HFFc6 (cell line): ENCODE results near the gene LANCL1. TPM values are rescaled to one million over a fixed set of nuclear protein-coding genes. Genes with fewer than 3 reads are reported as not detected.

Experiments used
- DNase-seq: peaks from one replicate; pipeline ENCODE4 v3.0.0-alpha.2; 2018
- H3K27ac Mint-ChIP-seq: 2 replicates; pipeline ENCODE4 v1.8.0; 2020; ENCODE audit warnings: mild to moderate bottlenecking, mixed read lengths
- H3K27me3 Mint-ChIP-seq: 2 replicates; pipeline ENCODE4 v1.8.0; 2021; ENCODE audit warnings: mild to moderate bottlenecking, moderate library complexity, mixed read lengths; ENCODE audit not compliant: insufficient read depth
- H3K36me3 Mint-ChIP-seq: 2 replicates; pipeline ENCODE4 v1.8.0; 2021; ENCODE audit warnings: low read depth, mixed read lengths
- H3K4me1 Mint-ChIP-seq: 2 replicates; pipeline ENCODE4 v1.8.0; 2020; ENCODE audit warnings: low read depth, mixed read lengths
- H3K4me3 Mint-ChIP-seq: 2 replicates; pipeline ENCODE4 v1.8.0; 2020; ENCODE audit warnings: mild to moderate bottlenecking, moderate library complexity, mixed read lengths
- H3K9me3 Mint-ChIP-seq: 2 replicates; pipeline ENCODE4 v1.8.0; 2020; ENCODE audit warnings: mild to moderate bottlenecking, mixed read lengths
- CTCF ChIP-seq: fragments of 200-600 bp; sonication (generic); IDR thresholded peaks from 2 replicates; pipeline ENCODE4 v1.5.0; 2021; ENCODE audit warnings: antibody characterized with exemption, mild to moderate bottlenecking
- total RNA-seq, 6 experiments: library from RNA; stranded (reverse); fragmentation: NEBNext Ultra II Directional; extraction: Animal tissue kit (Norgen Biotek cat#: 25700); gene quantifications; 2 replicates in 1 of 6; 3 replicates in 5 of 6; pipeline ENCODE4 v1.2.3, GENCODE V29; 2021

The LANCL1 gene
- total RNA-seq, 6 experiments from 2014 or later, result 36.4 to 54.5 (median 43.8) TPM

GRCh38 chr2:210496512-210496911 is 20.0 kb upstream of the LANCL1 start:
- no peak overlapping the region for H3K4me3 Mint-ChIP-seq
- no peaks in the 10 kb centered on the region for H3K4me1 Mint-ChIP-seq
- H3K9me3 Mint-ChIP-seq, result no peaks in the 10 kb centered on the region
- H3K27me3 Mint-ChIP-seq, result peaks cover 1% of the 10 kb centered on the region; the same call in 1 of the 2 replicates
- no peaks in the 10 kb centered on the region for H3K36me3 Mint-ChIP-seq
- no peak overlapping the region for H3K27ac Mint-ChIP-seq
- DNase-seq, result no peak
- no peak for TF ChIP-seq CTCF

- Mint-ChIP-seq H3K9me3 (no peaks in the 10 kb centered on the region), H3K4me1 (no peaks in the 10 kb centered on the region), H3K36me3 (no peaks in the 10 kb centered on the region), H3K27ac (no peak overlapping the region), H3K27me3 (peaks cover 1% of the 10 kb centered on the region; the same call in 1 of the 2 replicates), H3K4me3 (no peak overlapping the region)
- no peak for TF ChIP-seq CTCF
- no peak for DNase-seq
These were observed 17.0 kb upstream of the LANCL1 start for GRCh38 chr2:210493528-210493927.

GRCh38 chr2:210481601-210482175 is 5.1 kb upstream of the LANCL1 start:
- DNase-seq, result no peak
- Mint-ChIP-seq H3K27me3 (no peaks in the 10 kb centered on the region; the same call in none of the 2 replicates), H3K27ac (no peak overlapping the region), H3K4me3 (no peak overlapping the region), H3K36me3 (no peaks in the 10 kb centered on the region), H3K9me3 (no peaks in the 10 kb centered on the region), H3K4me1 (peaks cover 18% of the 10 kb centered on the region)
- TF ChIP-seq CTCF, result no peak

DNA sequence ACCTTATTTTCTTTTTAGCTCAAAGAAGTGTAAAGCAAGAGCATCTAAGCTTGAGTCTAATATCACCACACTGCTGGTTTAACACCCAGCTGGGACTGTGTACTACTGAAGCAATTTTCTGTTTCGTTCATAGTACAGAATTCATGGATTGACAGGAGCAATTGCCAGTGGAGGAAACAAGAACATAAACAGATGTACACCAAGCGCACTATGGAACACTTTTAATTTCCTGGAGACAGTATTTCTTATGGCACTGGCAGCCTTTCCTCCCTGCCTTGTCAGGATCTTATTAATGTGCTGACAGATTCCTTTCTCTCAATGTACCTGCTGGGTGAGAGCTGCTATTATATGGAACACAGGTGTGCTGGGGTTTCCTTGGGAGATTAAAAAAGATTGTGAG is 4.2 kb upstream of the LANCL1 start:
- H3K9me3 Mint-ChIP-seq, result no peaks in the 10 kb centered on the region
- TF ChIP-seq CTCF, result no peak
- H3K27ac Mint-ChIP-seq, result no peak overlapping the region
- H3K27me3 Mint-ChIP-seq, result no peaks in the 10 kb centered on the region; the same call in none of the 2 replicates
- no peak overlapping the region for H3K4me3 Mint-ChIP-seq
- H3K4me1 Mint-ChIP-seq, result peaks cover 21% of the 10 kb centered on the region
- DNase-seq, result no peak
- H3K36me3 Mint-ChIP-seq, result no peaks in the 10 kb centered on the region

DNA sequence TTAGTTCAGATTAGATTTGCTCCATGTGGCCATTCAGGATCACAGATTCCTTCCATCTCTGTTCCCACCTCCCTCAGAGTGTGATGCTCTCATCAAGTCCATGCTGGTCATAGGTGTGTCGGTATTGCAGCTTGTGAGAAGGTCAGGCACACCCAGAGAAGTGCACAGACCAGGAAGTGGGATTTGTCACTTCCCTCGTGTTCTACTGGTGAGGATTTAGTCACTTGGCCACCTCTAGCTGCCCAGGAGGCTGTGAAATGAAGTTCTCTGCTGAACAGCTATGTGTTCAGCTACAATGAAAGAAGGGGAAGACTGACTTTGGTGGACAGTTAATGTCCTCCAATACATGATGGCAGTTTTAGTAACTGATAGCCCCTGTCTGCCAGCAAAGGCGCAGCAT is 3.5 kb upstream of the LANCL1 start:
- Mint-ChIP-seq H3K9me3 (no peaks in the 10 kb centered on the region), H3K36me3 (no peaks in the 10 kb centered on the region), H3K4me1 (peaks cover 28% of the 10 kb centered on the region), H3K27ac (no peak overlapping the region), H3K4me3 (no peak overlapping the region), H3K27me3 (no peaks in the 10 kb centered on the region; the same call in none of the 2 replicates)
- TF ChIP-seq CTCF, result no peak
- no peak for DNase-seq

GRCh38 chr2:210478661-210479060 is 2.1 kb upstream of the LANCL1 start:
- peaks cover 32% of the 10 kb centered on the region for H3K4me1 Mint-ChIP-seq
- no peaks in the 10 kb centered on the region; the same call in 1 of the 2 replicates for H3K27me3 Mint-ChIP-seq
- no peaks in the 10 kb centered on the region for H3K9me3 Mint-ChIP-seq
- no peak for TF ChIP-seq CTCF
- H3K36me3 Mint-ChIP-seq, result no peaks in the 10 kb centered on the region
- H3K27ac Mint-ChIP-seq, result no peak overlapping the region
- no peak for DNase-seq
- H3K4me3 Mint-ChIP-seq, result peak overlapping the region; percentile 99
